Non-pigmented ciliary epithelial cell (primary cell): Measurements from ENCODE around the gene RAMACL.

ENCODE experiments used
- DNase-seq: peaks from one replicate; pipeline ENCODE4 v3.0.0-alpha.2; 2010; ENCODE audit warnings: low read depth

Gene RAMACL

GRCh38 chr6:166573511-166574216, 12.8 kb downstream of the RAMACL start:
- no peak for DNase-seq

- DNase-seq: no peak
Observed at GRCh38 chr6:166572370-166573261, 13.9 kb downstream of the RAMACL start.

GRCh38 chr6:166570929-166571713, 15.4 kb downstream of the RAMACL start:
- no peak for DNase-seq

- no peak for DNase-seq
Observed at GRCh38 chr6:166569206-166569605, 17.3 kb downstream of the RAMACL start.

GRCh38 chr6:166567813-166568212, 18.7 kb downstream of the RAMACL start:
- DNase-seq: no peak

GRCh38 chr6:166567107-166567506, 19.4 kb downstream of the RAMACL start:
- peak; percentile 82 for DNase-seq

- no peak for DNase-seq
Observed at GRCh38 chr6:166566026-166567011, 20.2 kb downstream of the RAMACL start.

- no peak for DNase-seq
Observed at GRCh38 chr6:166565084-166565967, 21.2 kb downstream of the RAMACL start.

- DNase-seq: no peak
Observed at GRCh38 chr6:166563805-166564204, 22.7 kb downstream of the RAMACL start.

- DNase-seq: no peak
Observed at GRCh38 chr6:166563200-166563599, 23.3 kb downstream of the RAMACL start.

- DNase-seq: no peak
Observed at GRCh38 chr6:166562726-166563125, 23.8 kb downstream of the RAMACL start.

GRCh38 chr6:166561771-166562359, 24.6 kb downstream of the RAMACL start:
- DNase-seq: no peak

- DNase-seq: no peak
Observed at GRCh38 chr6:166560222-166560621, 26.3 kb downstream of the RAMACL start.

- no peak for DNase-seq
Observed at GRCh38 chr6:166559662-166560061, 26.8 kb downstream of the RAMACL start.

GRCh38 chr6:166559211-166559610, 27.3 kb downstream of the RAMACL start:
- DNase-seq: no peak

- no peak for DNase-seq
Observed at GRCh38 chr6:166558156-166559005, 28.1 kb downstream of the RAMACL start.

- no peak for DNase-seq
Observed at GRCh38 chr6:166556863-166557322, 29.6 kb downstream of the RAMACL start.

GRCh38 chr6:166556336-166556735, 30.1 kb downstream of the RAMACL start:
- no peak for DNase-seq

- DNase-seq: no peak
Observed at GRCh38 chr6:166555086-166555485, 31.4 kb downstream of the RAMACL start.
